IPS-11a (cell line): Measurements from ENCODE around the gene DENND10.
"Not testable (repeated sequence)": the region's sequence is repeated elsewhere in the genome, so short reads cannot be mapped to it uniquely, and the experiment has no call there.

Experiments used
- H3K4me3 ChIP-seq: one replicate; pipeline ENCODE4 v1.5.1; 2013; ENCODE audit warnings: low read depth, low read length, control low read depth

The DENND10 gene

GRCh38 chr10:119131512-119132240, 27.8 kb downstream of the DENND10 start:
- no peak overlapping the region for H3K4me3 ChIP-seq

DNA sequence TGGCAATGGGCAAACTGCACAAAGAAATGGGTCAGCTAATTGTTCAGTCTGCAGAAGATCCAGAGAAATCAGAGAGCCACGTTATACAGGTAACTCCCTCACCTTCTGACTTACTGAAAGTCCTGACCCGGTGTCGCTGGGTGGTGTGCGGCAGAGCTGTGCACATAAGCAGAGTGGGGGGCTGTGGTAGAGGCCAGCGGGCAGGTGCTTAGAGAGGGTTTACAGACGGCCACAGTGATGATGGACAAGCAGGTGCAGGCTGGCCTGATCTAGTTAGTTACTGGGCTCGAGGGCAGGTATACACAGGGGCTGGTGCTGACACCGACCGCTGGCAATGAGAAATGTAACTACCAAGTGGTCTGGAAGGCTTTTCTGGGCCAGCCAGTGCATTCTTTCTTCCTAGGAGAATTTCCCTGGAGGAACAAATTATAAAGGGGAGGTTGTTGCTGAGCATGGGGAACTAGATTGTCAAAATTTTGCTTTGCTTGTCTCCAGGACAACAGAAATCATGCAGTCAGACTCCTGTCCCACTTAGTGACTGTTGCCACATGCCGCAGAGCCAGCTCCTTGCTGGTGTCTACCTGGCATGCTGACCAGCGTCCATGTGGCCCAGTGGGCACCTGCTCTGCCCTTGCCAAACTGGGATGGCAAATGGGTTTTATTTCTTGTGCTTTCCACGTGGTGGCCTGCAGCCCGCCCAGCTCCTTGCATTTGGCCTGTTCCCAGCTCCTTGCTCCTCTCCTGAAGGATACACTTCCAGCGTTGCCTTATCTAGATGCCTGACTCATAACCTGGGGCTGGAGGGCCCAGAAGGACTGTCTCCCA, 28.8 kb downstream of the DENND10 start:
- no peak overlapping the region for H3K4me3 ChIP-seq

DNA sequence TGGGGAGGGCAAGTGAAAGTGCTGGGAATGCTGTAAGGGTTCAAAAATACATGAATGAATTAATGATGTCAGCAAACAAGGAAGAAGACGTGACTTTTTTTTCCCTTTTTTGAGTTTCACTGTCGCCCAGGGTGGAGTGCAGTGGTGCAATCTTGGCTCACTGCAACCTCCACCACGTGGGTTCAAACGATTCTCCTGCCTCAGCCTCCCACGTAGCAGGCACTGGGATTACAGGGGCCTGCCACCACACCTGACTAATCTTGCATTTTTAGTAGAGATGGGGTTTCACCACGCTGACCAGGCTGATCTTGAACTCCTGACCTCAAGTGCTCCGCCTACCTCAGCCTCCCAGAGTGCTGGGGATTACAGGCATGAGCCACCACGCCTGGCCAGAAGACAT, 30.0 kb downstream of the DENND10 start:
- no peak overlapping the region for H3K4me3 ChIP-seq

GRCh38 chr10:119135513-119135881, 31.6 kb downstream of the DENND10 start:
- H3K4me3 ChIP-seq = no peak overlapping the region

- H3K4me3 ChIP-seq = no peak overlapping the region
Measured at GRCh38 chr10:119136084-119136483, 32.2 kb downstream of the DENND10 start.

DNA sequence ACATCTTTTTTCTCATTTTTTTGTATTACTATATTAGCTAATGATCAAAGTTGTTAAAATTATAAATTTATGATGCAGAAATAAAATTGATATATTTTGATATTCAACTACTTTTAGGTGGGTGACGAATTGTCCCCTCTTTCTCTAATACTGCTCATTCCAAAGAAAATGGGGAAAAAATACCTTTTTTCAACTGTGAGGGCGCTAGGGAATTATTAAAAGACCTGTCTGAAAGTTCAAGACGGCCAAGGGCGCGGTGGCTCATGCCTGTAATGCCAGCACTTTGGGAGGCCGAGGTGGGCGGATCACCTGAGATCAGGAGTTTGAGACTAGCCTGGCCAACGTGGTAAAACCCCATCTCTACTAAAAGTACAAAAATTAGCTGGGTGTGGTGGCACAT, 34.0 kb downstream of the DENND10 start:
- H3K4me3 ChIP-seq = not testable (repeated sequence)

DNA sequence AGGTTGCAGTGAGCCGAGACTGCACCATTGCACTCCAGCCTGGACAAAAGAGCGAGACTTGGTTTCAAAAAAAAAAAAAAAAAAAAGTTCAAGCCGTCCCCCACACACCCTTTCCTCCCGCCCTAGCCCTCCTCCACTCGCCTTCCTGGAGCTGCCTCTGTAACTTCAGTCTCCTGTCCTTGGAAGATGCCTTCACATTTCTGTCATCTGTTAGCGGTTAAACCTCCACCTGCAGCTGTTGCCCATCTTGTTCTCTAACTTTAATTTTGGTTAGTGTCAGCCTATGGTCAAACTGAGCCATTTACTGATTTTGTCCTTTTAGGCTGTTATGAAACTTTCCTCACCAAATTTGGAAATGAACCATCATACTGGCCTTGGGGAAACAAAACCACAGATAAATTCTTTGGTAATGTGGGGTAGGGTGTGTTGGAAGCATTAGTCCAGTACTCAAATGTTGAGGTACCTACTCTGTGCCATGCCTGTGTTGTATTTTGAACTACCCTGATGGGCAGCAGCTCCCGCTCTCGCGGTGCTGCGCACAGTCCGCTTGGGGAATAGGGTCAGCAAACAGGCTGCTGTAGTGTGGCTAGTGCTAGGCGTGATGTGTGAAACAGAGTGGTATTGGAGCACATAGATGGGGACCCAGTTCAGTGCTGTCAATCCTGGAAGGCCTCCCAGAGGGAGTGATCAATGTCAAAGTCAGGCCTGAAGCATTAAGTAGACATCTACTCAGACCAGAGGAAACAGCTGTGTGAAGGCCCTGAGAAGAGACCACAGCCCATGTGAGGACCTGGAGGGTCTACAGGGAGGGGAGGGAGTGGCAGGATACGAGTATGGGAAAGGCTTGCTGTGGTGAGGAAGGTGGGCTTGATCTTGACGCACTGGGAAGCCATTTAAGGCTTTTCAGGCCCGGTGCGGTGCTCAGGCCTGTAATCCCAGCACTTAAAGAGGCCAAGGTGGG, 34.7 kb downstream of the DENND10 start:
- no peak overlapping the region for H3K4me3 ChIP-seq

DNA sequence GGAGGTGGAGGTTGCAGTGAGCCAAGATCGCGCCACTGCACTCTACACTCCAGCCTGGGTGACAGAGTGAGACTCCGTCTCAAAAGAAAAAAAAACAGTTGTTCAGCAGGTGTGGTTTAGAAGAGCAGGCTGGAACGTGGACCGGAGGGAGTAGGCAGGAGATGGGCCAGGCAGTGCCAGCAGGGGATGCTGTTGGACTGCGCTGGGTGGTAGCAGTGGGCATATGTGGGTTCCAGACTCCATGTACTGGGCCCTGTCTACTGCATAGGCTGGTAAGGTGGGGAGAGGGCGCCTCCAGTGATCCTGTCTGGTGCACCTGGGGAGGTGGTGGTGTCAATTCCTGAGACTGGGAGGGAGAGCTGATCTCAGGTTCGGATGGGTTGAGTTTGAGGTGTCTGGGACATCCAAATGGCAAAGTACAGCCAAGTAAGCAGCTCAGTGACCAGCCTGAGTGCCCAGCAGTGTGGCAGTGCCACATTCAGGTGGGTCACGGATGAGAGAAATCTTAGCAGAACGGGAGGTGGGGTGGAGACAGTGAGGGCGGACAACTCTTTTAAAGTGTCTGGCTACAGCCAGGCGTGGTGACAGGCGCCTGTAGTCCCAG, 35.7 kb downstream of the DENND10 start:
- H3K4me3 ChIP-seq = no peak overlapping the region

- H3K4me3 ChIP-seq = no peak overlapping the region
Measured at GRCh38 chr10:119140603-119141245, 36.8 kb downstream of the DENND10 start.

DNA sequence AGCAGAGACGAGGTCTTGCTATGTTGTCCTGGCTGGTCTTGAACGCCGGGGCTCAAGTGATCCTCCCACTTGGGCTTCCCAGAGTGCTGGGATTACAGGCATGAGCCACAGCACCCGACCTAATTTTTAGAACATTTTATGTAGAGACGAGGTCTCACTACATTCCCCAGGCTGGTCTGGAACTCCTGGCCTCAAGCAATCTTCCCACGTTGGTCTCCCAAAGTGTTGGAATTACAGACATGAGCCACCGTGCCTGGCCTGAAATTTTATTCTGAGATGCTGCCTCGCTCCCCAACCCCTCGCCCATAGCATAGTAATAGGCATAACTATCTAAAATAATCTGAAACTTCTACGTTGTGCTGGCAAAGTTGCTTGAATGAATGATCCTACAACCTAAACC, 39.7 kb downstream of the DENND10 start:
- H3K4me3 ChIP-seq = no peak overlapping the region

- no peak overlapping the region for H3K4me3 ChIP-seq
Measured at GRCh38 chr10:119149157-119149556, 45.2 kb downstream of the DENND10 start.

DNA sequence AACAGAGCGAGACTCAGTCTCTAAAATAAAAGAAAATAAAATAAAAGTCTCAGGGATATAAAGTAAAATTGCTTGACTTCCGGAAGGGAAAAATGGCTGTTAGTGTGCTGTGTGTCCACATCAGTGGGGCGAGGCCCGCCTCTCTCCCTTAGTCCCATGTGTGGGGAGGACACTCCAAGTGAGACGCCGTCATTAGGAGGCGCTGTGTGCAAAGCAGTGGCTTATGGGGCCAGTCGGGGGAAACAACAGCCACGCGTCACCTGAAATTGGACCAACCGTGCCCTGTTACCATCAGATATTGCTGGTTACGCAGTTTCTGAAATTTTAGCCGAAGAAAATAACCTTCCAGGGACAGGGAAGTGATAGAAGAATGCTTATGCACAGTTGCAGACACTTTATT, 45.8 kb downstream of the DENND10 start:
- no peak overlapping the region for H3K4me3 ChIP-seq

DNA sequence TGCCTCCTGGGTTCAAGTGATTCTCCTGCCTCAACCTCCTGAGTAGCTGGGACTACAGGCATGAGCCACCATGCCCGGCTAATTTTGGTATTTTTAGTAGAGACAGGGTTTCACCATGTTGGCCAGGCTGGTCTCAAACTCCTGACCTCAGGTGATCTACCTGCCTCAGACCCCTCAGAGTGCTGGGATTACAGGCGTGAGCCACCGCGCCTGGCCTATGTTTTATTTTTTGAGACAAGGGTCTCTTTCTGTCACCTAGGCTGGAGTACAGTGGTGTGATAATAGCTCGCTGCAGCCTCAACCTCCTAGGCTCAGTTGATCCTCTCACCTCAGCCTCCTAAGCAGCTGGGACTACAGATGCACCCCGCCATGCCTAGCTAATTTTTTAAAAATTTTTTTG, 47.7 kb downstream of the DENND10 start:
- H3K4me3 ChIP-seq = not testable (repeated sequence)

GRCh38 chr10:119153041-119153440, 49.1 kb downstream of the DENND10 start:
- H3K4me3 ChIP-seq = no peak overlapping the region

GRCh38 chr10:119153661-119154060, 49.7 kb downstream of the DENND10 start:
- no peak overlapping the region for H3K4me3 ChIP-seq

DNA sequence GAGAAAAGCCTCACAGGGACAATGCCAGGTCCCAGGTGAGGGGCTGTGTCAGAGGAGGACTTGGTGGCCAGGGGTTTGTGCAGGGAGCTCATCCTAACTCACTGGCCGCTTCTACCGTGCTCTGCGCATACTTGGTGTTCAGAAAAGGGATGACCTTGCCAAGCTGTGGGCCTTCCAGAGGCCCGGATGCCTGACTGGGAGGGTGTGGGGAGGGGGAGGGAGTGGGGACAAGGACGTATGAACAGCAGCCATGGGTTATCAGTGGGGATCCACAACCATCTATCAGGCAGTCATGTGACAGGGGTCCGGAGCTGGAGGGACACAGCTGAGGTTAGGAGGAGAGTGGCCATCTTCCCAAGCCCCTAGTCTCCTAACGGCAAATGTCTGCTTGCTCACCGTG, 55.4 kb downstream of the DENND10 start:
- no peak overlapping the region for H3K4me3 ChIP-seq

- no peak overlapping the region for H3K4me3 ChIP-seq
Measured at GRCh38 chr10:119161680-119162451, 58.0 kb downstream of the DENND10 start.

DNA sequence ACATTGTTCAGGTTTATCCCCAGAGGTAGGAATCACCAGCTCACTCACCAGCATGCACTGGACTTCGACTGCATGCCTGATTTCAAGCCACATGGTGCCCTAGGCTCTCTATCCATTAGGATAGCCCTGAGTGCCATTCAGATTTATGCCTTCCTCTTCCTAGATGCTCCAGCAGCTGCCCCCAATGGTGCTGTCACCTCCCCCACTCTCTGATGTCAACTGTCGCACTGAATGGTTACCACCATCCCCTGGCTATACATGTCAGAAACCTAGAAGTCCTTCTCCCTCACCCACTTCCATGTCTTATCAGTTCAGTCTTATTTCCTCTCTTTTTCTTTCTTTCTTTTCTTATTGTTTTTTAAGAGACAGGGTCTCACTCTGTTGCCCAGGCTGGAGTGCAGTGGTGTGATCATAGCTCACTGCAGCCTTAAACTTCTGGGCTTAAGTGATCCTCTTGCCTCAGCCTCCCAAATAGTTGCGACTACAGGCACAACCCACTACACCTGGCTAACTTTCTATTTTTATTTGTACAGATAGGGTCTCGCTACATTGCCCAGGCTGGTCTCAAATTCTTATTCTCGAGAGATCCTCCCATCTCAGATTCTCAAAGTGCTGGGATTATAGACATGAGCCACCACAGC, 58.7 kb downstream of the DENND10 start:
- no peak overlapping the region for H3K4me3 ChIP-seq
